Stimulated activated naive B cell treated with anti-CD40 and anti-IgM and Interleukin-4, amounts not matched to agents 10 μg/mL and 1 μg/mL and 100 μg/mL, for 72 hours (primary cell): ENCODE data around the gene TMEM89.

Source experiments
- ATAC-seq, 2 donors: fragments of 150-1000 bp; cut with Tn5 transposase; replicated peaks; 2 replicates each; pipeline ENCODE4 v1.10.0; 2021; ENCODE audit warnings: moderate library complexity in 1 of 2
- DNase-seq: peaks from one replicate; pipeline ENCODE4 v3.0.0; 2021
- H3K27ac Mint-ChIP-seq: one replicate; pipeline ENCODE4 v1.8.0; 2022; ENCODE audit warnings: mild to moderate bottlenecking, mixed read lengths
- H3K27me3 Mint-ChIP-seq, 2 donors: one replicate each; pipeline ENCODE4 v1.8.0; 2022; ENCODE audit warnings: mixed read lengths in 2 of 2
- H3K36me3 Mint-ChIP-seq, 2 donors: one replicate each; pipeline ENCODE4 v1.8.0; 2022; ENCODE audit warnings: mixed read lengths in 2 of 2, mild to moderate bottlenecking in 1 of 2
- H3K4me1 Mint-ChIP-seq, 2 donors: one replicate each; pipeline ENCODE4 v1.8.0; 2022; ENCODE audit warnings: mixed read lengths in 2 of 2, mild to moderate bottlenecking in 1 of 2
- H3K4me3 Mint-ChIP-seq, 2 donors: one replicate each; pipeline ENCODE4 v1.8.0; 2022; ENCODE audit warnings: mild to moderate bottlenecking in 2 of 2, mixed read lengths in 2 of 2, moderate library complexity in 1 of 2
- H3K9me3 Mint-ChIP-seq, 2 donors: one replicate each; pipeline ENCODE4 v1.8.0; 2022; ENCODE audit warnings: mixed read lengths in 2 of 2, mild to moderate bottlenecking in 1 of 2

TMEM89 gene

GRCh38 chr3:48595526-48596121 lies 25.9 kb downstream of the TMEM89 start:
- Mint-ChIP-seq H3K27me3 (peaks cover 27 to 35% of the 10 kb centered on the region in 2 donors), H3K9me3 (no peaks in the 10 kb centered on the region), H3K36me3 (peaks cover 12 to 34% of the 10 kb centered on the region in 2 donors), H3K4me1 (peaks cover 10 to 11% of the 10 kb centered on the region in 2 donors), H3K4me3 (peak overlapping the region; percentile 53 to 70), H3K27ac (no peak overlapping the region)
- peak; percentile 23 to 27 for ATAC-seq
- no peak for DNase-seq

- H3K36me3 Mint-ChIP-seq: peaks cover 11 to 30% of the 10 kb centered on the region in 2 donors
These were observed 26.5 kb downstream of the TMEM89 start, which contains the start of gene COL7A1 for GRCh38 chr3:48595075-48595525. TSS of gene COL7A1 (minus strand) at chr3:48595329. CDS start at chr3:48595159, 170 bp downstream.

GRCh38 chr3:48594417-48595049 lies 27.0 kb downstream of the TMEM89 start:
- Mint-ChIP-seq H3K4me1 (peaks cover 10 to 11% of the 10 kb centered on the region in 2 donors), H3K4me3 (peak overlapping the region; percentile 70 to 75), H3K36me3 (peaks cover 8 to 26% of the 10 kb centered on the region in 2 donors), H3K9me3 (no peaks in the 10 kb centered on the region), H3K27ac (peak overlapping the region; percentile 25), H3K27me3 (peaks cover 37 to 43% of the 10 kb centered on the region in 2 donors)
- no peak for DNase-seq
- ATAC-seq: peak; percentile 5 to 13

More at GRCh38 chr3:48595075-48595525, 26.5 kb downstream of the TMEM89 start, which contains the start of gene COL7A1:
- Mint-ChIP-seq H3K9me3 (no peaks in the 10 kb centered on the region), H3K27me3 (peaks cover 31 to 38% of the 10 kb centered on the region in 2 donors), H3K4me1 (peaks cover 10 to 11% of the 10 kb centered on the region in 2 donors), H3K4me3 (peak within 1 kb of the TSS; percentile 70 to 75), H3K27ac (peak within 1 kb of the TSS; percentile 25)
- DNase-seq: no peak
- peak; percentile 38 to 46 for ATAC-seq

- H3K36me3 Mint-ChIP-seq: peaks cover 0 to 15% of the 10 kb centered on the region in 2 donors
- H3K9me3 Mint-ChIP-seq: no peaks in the 10 kb centered on the region
- H3K27me3 Mint-ChIP-seq: peaks cover 46 to 54% of the 10 kb centered on the region in 2 donors
- H3K4me3 Mint-ChIP-seq: no peak overlapping the region
- ATAC-seq (no peak), DNase-seq (no peak)
- H3K27ac Mint-ChIP-seq: no peak overlapping the region
- peaks cover 10 to 11% of the 10 kb centered on the region in 2 donors for H3K4me1 Mint-ChIP-seq
These were observed 28.2 kb downstream of the TMEM89 start for GRCh38 chr3:48593337-48593736.

- no peak for ATAC-seq
- H3K36me3 Mint-ChIP-seq: peaks cover 0 to 9% of the 10 kb centered on the region in 2 donors
- H3K4me3 Mint-ChIP-seq: no peak overlapping the region
- H3K27ac Mint-ChIP-seq: no peak overlapping the region
- peaks cover 53 to 61% of the 10 kb centered on the region in 2 donors for H3K27me3 Mint-ChIP-seq
- DNase-seq: no peak
- H3K4me1 Mint-ChIP-seq: peaks cover 10 to 17% of the 10 kb centered on the region in 2 donors
- H3K9me3 Mint-ChIP-seq: no peaks in the 10 kb centered on the region
These were observed 29.0 kb downstream of the TMEM89 start for GRCh38 chr3:48592519-48593087.

- DNase-seq (no peak), ATAC-seq (no peak)
- peaks cover 10 to 17% of the 10 kb centered on the region in 2 donors for H3K4me1 Mint-ChIP-seq
- H3K4me3 Mint-ChIP-seq: no peak overlapping the region
- H3K9me3 Mint-ChIP-seq: no peaks in the 10 kb centered on the region
- peaks cover 0 to 4% of the 10 kb centered on the region in 2 donors for H3K36me3 Mint-ChIP-seq
- H3K27me3 Mint-ChIP-seq: peaks cover 59 to 67% of the 10 kb centered on the region in 2 donors
- no peak overlapping the region for H3K27ac Mint-ChIP-seq
These were observed 29.6 kb downstream of the TMEM89 start for GRCh38 chr3:48591886-48592518.

- Mint-ChIP-seq H3K36me3 (peaks cover 0 to 4% of the 10 kb centered on the region in 2 donors), H3K27me3 (peaks cover 64 to 73% of the 10 kb centered on the region in 2 donors), H3K4me3 (no peak overlapping the region), H3K27ac (no peak overlapping the region), H3K9me3 (no peaks in the 10 kb centered on the region), H3K4me1 (peaks cover 10 to 17% of the 10 kb centered on the region in 2 donors)
- DNase-seq (no peak), ATAC-seq (no peak)
These were observed 30.1 kb downstream of the TMEM89 start for GRCh38 chr3:48591436-48591835.

GRCh38 chr3:48588230-48588629 lies 33.3 kb downstream of the TMEM89 start:
- Mint-ChIP-seq H3K27ac (no peak overlapping the region), H3K4me1 (peaks cover 0 to 6% of the 10 kb centered on the region in 2 donors), H3K27me3 (peaks cover 51 to 61% of the 10 kb centered on the region in 2 donors), H3K36me3 (no peaks in the 10 kb centered on the region), H3K4me3 (no peak overlapping the region), H3K9me3 (no peaks in the 10 kb centered on the region)
- no peak for ATAC-seq
- DNase-seq: no peak

- H3K27me3 Mint-ChIP-seq: peaks cover 46 to 58% of the 10 kb centered on the region in 2 donors
- H3K27ac Mint-ChIP-seq: no peak overlapping the region
- peaks cover 0 to 6% of the 10 kb centered on the region in 2 donors for H3K4me1 Mint-ChIP-seq
These were observed 33.9 kb downstream of the TMEM89 start for GRCh38 chr3:48587686-48588085.

GRCh38 chr3:48585411-48585810 lies 36.2 kb downstream of the TMEM89 start:
- Mint-ChIP-seq H3K27ac (no peak overlapping the region), H3K9me3 (no peaks in the 10 kb centered on the region), H3K4me1 (peaks cover 0 to 6% of the 10 kb centered on the region in 2 donors), H3K4me3 (no peak overlapping the region), H3K36me3 (no peaks in the 10 kb centered on the region), H3K27me3 (peaks cover 39 to 49% of the 10 kb centered on the region in 2 donors)
- DNase-seq (no peak), ATAC-seq (no peak)

More at GRCh38 chr3:48587686-48588085, 33.9 kb downstream of the TMEM89 start:
- DNase-seq (no peak), ATAC-seq (no peak)
- H3K4me3 Mint-ChIP-seq: no peak overlapping the region
- H3K9me3 Mint-ChIP-seq: no peaks in the 10 kb centered on the region
- no peaks in the 10 kb centered on the region for H3K36me3 Mint-ChIP-seq

GRCh38 chr3:48584836-48585235 lies 36.7 kb downstream of the TMEM89 start:
- Mint-ChIP-seq H3K27ac (no peak overlapping the region), H3K4me3 (no peak overlapping the region), H3K4me1 (peaks cover 0 to 6% of the 10 kb centered on the region in 2 donors), H3K9me3 (no peaks in the 10 kb centered on the region), H3K36me3 (no peaks in the 10 kb centered on the region), H3K27me3 (peaks cover 34 to 47% of the 10 kb centered on the region in 2 donors)
- DNase-seq (no peak), ATAC-seq (no peak)

- H3K4me3 Mint-ChIP-seq: no peak overlapping the region
- no peaks in the 10 kb centered on the region for H3K9me3 Mint-ChIP-seq
- H3K4me1 Mint-ChIP-seq: no peaks in the 10 kb centered on the region
- ATAC-seq (no peak), DNase-seq (no peak)
- no peaks in the 10 kb centered on the region for H3K36me3 Mint-ChIP-seq
- H3K27ac Mint-ChIP-seq: no peak overlapping the region
- peaks cover 7 to 18% of the 10 kb centered on the region in 2 donors for H3K27me3 Mint-ChIP-seq
These were observed 39.7 kb downstream of the TMEM89 start for GRCh38 chr3:48581621-48582481.

GRCh38 chr3:48576647-48577046 lies 44.9 kb downstream of the TMEM89 start:
- Mint-ChIP-seq H3K36me3 (no peaks in the 10 kb centered on the region), H3K4me1 (no peaks in the 10 kb centered on the region), H3K9me3 (no peaks in the 10 kb centered on the region), H3K4me3 (no peak overlapping the region), H3K27me3 (no peaks in the 10 kb centered on the region), H3K27ac (no peak overlapping the region)
- no peak for ATAC-seq
- DNase-seq: no peak
